HG03095 (cell line): ENCODE data around the gene FAM177A1.

ENCODE experiments used
- ATAC-seq: cut with Tn5 transposase; IDR thresholded peaks from one replicate; pipeline ENCODE4 v1.9.1; 2021; ENCODE audit warnings: moderate library complexity; ENCODE audit not compliant: unreplicated experiment

FAM177A1 gene

DNA sequence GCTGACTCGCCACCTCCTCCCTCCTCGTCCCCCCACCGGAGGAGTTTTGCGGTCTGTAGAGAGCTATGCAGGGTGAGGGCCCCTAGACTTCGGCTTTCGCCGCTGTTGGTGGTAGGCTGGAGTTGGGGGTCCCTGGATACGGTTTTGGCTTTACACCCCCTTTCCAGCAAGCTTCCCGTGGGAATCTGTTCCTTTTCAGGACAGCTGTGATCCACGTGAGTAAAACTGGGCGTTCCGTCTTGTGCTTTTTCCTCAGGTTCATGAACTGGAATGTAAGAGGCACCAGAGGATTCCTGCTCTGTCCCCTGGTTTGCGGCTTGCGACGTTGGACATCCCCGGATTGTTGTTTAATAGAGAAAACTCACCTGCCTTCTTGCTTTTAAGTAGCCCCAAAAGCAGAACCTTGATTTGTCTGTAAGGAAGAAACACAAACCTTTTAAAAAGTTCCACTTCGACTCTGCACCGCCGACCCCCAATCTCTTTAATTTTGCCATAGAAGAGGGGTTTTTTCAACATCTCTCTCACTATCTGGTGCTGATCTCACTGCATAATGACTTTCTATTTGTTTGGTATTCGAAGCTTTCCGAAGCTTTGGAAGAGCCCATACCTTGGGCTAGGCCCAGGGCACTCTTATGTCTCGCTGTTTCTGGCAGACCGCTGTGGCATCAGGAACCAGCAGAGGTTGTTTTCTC is 76.8 kb downstream of the FAM177A1 start:
- peak; percentile 29 for ATAC-seq

- no peak for ATAC-seq
Measured at GRCh38 chr14:35123388-35123703, 77.3 kb downstream of the FAM177A1 start.

GRCh38 chr14:35124127-35124526 is 78.1 kb downstream of the FAM177A1 start:
- ATAC-seq = no peak
